HCEC 1CT (cell line): ENCODE results near the gene HILPDA.
"Not testable (repeated sequence)": the region's sequence is repeated elsewhere in the genome, so short reads cannot be mapped to it uniquely, and the experiment has no call there.

Source experiments
- DNase-seq: peaks from one replicate; pipeline ENCODE4 v3.0.0-alpha.2; 2017

HILPDA gene

GRCh38 chr7:128434413-128435326, 21.0 kb upstream of the HILPDA start:
- DNase-seq: no peak

GRCh38 chr7:128435327-128435686, 20.4 kb upstream of the HILPDA start:
- no peak for DNase-seq

- DNase-seq: no peak
These were observed 18.0 kb upstream of the HILPDA start for GRCh38 chr7:128437426-128438332.

- DNase-seq: no peak
These were observed 13.3 kb upstream of the HILPDA start for GRCh38 chr7:128442356-128442755.

- DNase-seq: no peak
These were observed 11.7 kb upstream of the HILPDA start for GRCh38 chr7:128443831-128444600.

- DNase-seq: no peak
These were observed 9.4 kb upstream of the HILPDA start for GRCh38 chr7:128446306-128446705.

GRCh38 chr7:128447941-128448564, 7.6 kb upstream of the HILPDA start:
- no peak for DNase-seq

- no peak for DNase-seq
These were observed 6.9 kb upstream of the HILPDA start for GRCh38 chr7:128448751-128449302.

- no peak for DNase-seq
These were observed 5.3 kb upstream of the HILPDA start for GRCh38 chr7:128450409-128450808.

GRCh38 chr7:128450913-128451312, 4.8 kb upstream of the HILPDA start:
- DNase-seq: no peak

GRCh38 chr7:128452552-128452951, 3.1 kb upstream of the HILPDA start:
- DNase-seq: no peak

- DNase-seq: no peak
These were observed 1.6 kb upstream of the HILPDA start for GRCh38 chr7:128453836-128454804.

GRCh38 chr7:128454808-128455542, 703 bp upstream of the HILPDA start:
- DNase-seq: no peak

GRCh38 chr7:128456255-128456725, 612 bp downstream of the HILPDA start:
- no peak for DNase-seq

GRCh38 chr7:128457385-128457784, 1.7 kb downstream of the HILPDA start:
- not testable (repeated sequence) for DNase-seq

- DNase-seq: no peak
These were observed 3.3 kb downstream of the HILPDA start for GRCh38 chr7:128458956-128459355.

GRCh38 chr7:128459394-128459878, 3.8 kb downstream of the HILPDA start:
- DNase-seq: peak; percentile 69

- DNase-seq: no peak
These were observed 6.8 kb downstream of the HILPDA start for GRCh38 chr7:128462460-128462859.

GRCh38 chr7:128463345-128463744, 7.7 kb downstream of the HILPDA start:
- DNase-seq: not testable (repeated sequence)

GRCh38 chr7:128463933-128464332, 8.3 kb downstream of the HILPDA start:
- not testable (repeated sequence) for DNase-seq
